HG03066 (cell line): ENCODE results near the gene DAB2IP.
"Not testable (repeated sequence)": the region's sequence is repeated elsewhere in the genome, so short reads cannot be mapped to it uniquely, and the experiment has no call there.

Source experiments
- ATAC-seq: cut with Tn5 transposase; IDR thresholded peaks from one replicate; pipeline ENCODE4 v1.9.1; 2021; ENCODE audit warnings: low read depth; ENCODE audit not compliant: unreplicated experiment

Gene DAB2IP

GRCh38 chr9:121642758-121643157 lies 8.7 kb upstream of the DAB2IP start:
- no peak for ATAC-seq

- no peak for ATAC-seq
These were observed 8.0 kb upstream of the DAB2IP start for GRCh38 chr9:121643473-121643872.

DNA sequence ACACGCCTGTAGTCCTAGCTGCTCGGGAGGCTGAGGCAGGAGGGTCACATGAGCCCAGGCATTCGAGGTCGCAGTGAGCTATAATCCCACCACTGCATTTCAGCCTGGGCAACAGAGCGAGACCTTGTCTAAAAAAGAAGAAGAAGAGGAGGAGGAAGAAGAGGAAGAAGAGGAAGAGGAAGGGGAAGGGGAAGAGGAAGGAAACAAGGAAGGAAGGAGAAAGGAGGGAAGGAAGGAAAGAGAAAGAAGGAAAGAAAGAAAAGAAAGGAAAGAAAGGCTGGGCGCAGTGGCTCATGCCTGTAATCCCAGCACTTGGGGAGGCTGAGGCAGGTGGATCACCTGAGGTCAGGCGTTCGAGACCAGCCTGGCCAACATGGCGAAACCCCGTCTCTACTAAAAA lies 7.4 kb upstream of the DAB2IP start:
- not testable (repeated sequence) for ATAC-seq

- ATAC-seq: no peak
These were observed 6.4 kb upstream of the DAB2IP start for GRCh38 chr9:121645003-121645402.

DNA sequence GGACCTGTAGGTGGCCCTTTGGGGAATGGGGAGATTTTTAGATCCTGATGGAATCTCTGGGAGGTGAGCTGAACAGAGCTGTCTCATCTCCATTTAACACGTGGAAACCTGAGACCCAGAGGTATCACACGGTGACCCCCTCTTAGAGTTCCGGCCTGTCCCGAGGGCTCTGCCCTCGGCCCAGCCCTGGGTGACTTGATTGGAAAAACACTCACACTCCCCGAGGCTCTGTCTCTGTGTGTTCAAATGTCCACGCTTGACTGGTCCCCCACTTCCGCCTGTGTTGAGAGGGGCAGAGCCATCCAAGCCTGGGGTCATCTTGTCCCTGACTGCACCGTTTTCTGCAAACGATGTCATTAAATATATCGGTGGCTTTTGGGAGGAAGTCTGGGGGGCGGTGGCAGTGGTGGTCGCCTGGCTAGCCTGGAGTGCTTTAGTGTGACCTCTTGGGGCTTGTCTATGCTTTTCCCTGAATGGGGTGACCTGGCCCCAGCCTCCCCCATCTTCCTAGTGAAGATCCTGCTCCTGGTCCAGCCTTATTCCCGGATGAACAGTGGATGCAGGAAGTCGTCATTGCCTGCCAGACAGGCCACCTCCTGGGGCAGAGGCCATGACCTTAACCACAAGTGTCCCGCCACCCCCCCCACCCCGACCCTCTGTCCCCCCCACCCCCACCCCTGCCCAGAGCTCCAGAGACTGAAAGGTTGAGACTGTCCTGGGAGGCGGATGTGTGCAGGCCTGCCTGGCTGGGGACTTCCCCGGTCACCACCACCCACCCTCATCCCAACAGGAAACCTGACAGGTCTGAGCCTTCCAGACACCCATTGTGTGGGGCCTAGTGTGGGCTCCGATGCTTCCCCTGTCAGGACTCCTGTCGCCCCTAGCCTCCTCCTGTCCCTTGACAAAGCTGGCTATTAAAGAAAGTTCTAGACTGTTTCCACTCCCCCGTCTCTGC lies 5.3 kb upstream of the DAB2IP start:
- ATAC-seq: no peak

DNA sequence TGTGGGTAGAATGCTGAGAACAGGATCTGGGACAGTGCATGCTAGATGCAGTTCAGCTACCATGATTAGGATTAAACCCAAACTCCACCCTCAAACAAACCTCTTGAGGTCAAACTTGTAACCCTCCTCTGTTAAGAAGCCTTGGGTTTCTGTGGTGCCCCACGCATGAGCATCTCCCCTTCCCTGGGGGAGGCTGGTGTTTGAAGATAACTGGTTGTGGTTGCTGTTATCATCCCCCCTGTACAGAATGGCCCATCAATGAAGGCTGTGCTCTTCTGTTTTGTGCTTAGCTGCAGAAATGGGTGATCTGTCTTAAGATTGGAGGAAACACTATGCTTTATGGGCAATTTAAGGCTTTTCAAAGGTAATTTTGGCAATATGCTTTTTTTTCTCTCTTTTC lies 4.4 kb upstream of the DAB2IP start:
- no peak for ATAC-seq

DNA sequence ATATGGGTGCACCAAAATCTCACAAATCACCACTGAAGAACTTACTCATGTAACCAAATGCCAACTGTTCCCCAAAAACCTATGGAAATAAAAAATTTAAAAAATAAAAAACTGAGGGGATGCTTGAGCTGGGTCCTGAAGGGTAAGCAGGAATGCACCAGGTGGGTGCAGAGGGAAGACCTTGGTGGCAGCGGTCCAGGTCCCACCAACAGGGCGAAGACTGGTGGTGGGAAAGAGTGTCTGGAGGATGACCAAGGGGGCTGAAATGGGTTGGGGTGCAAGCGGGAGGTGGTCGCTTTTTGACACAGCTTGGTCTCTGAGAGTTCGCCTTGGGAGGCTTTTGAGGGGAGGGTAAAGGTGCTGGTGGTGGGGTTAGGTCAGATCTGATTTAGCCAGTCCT lies 3.3 kb upstream of the DAB2IP start:
- no peak for ATAC-seq

DNA sequence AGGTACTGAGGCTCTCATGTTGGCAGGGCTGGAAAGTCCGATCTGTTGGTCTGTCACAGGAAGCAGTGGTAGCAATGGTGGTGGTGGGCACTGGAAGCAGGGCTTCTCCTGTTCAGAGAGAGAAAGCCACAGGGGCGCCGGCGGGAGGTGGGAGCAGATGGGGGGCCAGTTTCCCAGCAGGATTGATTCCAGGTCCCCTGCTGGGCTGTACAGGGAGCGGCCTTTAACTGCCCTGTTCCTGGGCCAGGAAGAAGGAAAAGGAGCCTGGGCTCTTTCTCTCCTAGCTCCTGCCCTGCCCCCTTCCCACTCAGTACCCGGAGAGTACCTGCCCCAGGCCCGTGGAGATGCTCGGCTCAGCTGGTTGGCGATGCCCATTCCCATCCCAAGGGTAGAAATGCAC lies 2.6 kb upstream of the DAB2IP start:
- ATAC-seq: no peak

- no peak for ATAC-seq
These were observed 1.8 kb upstream of the DAB2IP start for GRCh38 chr9:121649476-121650216.

- no peak for ATAC-seq
These were observed 1.0 kb upstream of the DAB2IP start for GRCh38 chr9:121650217-121651007.

DNA sequence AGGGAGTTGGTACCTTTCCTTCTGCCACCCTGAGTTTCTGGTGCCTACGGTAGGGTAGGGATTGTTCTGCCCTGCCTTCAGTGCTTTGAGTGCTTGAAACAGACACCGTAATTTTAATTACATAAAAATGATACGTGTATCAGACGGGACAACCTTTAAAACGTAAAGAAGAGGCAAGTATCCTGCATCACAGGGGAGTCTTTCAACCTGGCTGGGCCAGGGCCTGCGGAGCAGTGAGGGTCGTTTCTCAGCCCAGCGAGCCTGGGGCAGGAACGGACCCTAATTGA lies 483 bp upstream of the DAB2IP start:
- no peak for ATAC-seq

GRCh38 chr9:121652021-121652837 lies 795 bp downstream of the DAB2IP start:
- ATAC-seq: no peak

DNA sequence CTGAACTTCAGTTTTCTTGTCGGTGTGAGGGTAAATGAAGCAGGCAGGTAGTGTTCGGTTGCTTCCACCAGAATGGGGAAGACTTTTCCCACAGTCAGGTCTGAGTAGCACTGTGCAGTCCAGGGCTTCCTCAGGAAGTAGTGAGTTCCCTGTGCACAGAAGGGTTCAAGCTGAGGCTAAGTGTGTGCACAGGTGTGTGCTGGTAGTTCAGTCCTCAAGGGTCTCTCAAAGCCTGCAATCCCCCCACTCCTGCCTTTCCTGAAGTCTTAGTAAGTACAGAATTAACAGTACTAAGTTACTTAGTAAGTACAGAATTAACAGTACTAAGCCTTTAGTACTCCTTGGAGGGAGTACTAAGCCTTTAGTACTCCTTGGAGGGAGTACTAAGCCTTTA lies 1.4 kb downstream of the DAB2IP start:
- no peak for ATAC-seq

DNA sequence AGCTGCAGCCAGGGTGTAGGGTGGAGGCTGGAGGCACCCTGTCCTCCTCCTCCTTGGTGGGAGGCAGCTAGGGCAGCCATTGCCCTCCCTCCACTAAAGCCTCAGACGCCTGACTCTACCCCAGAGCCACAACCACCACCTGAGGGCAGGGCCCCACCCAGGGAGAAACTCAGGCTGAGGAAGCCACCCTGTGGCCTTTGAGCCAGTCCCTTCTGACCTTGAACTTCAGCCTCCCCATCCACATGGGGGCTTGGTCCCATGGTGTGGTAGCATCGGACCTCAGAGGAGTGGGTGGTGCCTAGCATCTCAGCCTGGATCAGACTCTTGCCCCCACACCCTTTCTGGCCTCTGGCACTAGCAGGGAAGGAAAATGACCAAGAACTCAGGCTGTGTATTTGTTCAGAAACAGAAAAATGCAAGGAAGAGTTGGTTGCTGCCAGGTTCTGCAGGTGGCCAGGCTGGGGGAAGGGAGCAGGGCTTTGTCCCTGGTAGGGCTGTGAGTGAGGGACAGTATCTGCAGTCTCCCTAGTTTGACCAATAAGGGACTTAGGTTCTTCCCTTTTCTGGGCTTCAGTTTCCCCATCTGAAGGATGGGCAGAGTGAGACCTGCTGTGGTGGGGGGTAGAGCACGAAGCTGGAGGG lies 3.2 kb downstream of the DAB2IP start:
- ATAC-seq: no peak

GRCh38 chr9:121655231-121655755 lies 3.9 kb downstream of the DAB2IP start:
- ATAC-seq: no peak

DNA sequence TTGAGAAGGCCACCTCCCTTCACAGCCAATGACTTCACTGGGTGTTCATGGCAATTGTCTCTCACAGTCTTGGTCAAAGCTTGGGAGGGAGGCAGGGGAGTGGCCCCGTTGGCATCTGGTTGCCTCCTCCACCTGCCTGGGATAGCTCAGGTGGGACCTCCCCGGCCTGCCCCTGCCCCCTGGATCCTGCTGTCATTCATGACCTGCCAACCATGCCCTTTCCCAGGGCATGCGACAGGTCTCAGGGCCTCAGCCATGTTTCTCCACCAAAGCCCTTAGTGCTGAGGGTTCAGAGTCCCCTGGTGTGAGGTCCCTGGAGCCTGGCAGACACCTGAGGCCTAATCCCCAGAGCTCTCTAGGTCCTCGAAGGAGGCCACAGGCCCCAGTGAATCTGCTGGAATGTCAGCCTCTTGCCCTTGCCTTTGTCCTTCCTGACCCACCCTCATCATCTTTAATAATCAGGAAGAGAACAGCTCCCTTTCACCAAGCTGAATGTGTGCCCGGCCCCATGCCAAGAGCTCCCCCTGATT lies 5.6 kb downstream of the DAB2IP start:
- ATAC-seq: no peak

DNA sequence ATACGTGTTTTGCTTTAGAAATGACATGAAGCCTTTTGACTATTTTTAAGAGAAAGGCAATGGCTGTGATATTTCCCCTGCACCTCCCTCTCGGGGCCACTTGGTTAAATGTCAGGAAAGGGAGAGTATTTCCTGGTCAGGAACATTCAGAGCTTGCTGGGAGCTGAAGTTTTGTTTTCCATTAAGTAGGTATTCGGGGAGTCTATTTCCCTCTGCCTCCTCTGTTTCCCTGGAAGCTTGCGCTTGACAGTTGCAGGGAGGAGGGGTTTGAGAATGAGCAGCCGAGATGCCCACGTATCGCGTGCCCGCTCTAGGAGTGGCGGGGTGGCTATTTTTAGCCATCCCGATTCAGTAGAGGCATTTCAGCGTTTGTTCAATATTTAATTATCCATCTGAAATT lies 6.7 kb downstream of the DAB2IP start:
- ATAC-seq: no peak

GRCh38 chr9:121658591-121658990 lies 7.2 kb downstream of the DAB2IP start:
- ATAC-seq: no peak

- no peak for ATAC-seq
These were observed 8.9 kb downstream of the DAB2IP start for GRCh38 chr9:121660367-121660766.
